ENCODE results near the gene MYO3A. TPM values are rescaled to one million over a fixed set of nuclear protein-coding genes. Genes with fewer than 3 reads are reported as not detected.

Gene MYO3A
- total RNA-seq, result under 1 TPM in 2 of 3 donors, not detected in 1; 0.29 to 0.33 TPM

DNA sequence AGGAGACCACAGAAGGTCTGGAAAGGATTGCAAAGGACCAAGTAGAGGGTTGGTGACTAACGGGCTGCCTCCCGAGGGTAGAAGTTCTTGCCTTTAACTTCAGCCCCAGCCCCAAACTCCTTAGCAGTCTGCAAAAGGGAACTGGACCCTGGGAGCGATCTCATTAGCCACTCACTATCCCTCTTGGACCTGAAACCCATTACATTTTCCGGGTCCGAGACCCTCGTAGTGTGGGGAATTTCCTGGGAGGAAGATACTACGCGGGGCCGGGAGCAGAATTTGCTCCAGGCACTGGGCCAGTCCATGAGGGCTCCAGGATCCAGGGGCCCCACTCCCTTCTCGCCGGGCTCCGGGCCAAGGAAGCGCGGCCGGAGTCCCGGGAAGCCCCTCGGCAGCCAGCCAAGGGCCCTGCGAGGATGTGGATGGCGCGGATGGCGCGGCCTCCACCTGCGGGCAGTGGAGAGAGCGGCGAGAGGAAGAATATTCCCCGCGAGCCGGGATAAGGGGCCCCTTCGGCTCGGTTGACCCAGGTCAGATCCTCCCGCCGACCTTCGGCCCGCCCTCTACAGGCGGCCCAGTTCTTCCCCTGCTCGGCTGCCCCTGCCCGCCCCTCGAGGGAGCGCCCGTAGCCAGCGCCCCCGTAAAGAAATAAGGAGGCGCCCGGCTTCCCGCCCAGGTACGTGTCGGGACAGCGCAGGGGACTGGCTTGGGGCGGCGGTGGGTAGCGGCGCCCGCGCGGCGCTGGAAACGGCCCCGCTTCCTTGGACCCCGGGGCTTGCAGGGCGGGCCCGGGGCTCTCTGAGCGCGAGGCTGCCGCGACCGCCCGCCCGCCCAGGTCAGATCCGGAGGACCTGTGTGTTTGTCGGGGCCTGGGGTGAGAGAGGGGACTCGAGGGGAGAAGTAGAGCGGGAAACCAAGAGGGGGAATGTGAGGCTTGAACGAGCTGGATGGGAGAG is at the start of gene MYO3A:
Gene MYO3A, plus strand, starts transcription at position 577 of the 956 bp plus-strand sequence. CDS start 17,882 bp downstream, outside the sequence.
- peaks cover 0 to 26% of the 10 kb centered on the region in 2 donors for H3K27me3 ChIP-seq
- peak within 1 kb of the TSS; percentile 22 to 62 (median 47) for H3K4me3 ChIP-seq
- no peak within 1 kb of the TSS for H3K27ac ChIP-seq
- TF ChIP-seq, protein P1, sequence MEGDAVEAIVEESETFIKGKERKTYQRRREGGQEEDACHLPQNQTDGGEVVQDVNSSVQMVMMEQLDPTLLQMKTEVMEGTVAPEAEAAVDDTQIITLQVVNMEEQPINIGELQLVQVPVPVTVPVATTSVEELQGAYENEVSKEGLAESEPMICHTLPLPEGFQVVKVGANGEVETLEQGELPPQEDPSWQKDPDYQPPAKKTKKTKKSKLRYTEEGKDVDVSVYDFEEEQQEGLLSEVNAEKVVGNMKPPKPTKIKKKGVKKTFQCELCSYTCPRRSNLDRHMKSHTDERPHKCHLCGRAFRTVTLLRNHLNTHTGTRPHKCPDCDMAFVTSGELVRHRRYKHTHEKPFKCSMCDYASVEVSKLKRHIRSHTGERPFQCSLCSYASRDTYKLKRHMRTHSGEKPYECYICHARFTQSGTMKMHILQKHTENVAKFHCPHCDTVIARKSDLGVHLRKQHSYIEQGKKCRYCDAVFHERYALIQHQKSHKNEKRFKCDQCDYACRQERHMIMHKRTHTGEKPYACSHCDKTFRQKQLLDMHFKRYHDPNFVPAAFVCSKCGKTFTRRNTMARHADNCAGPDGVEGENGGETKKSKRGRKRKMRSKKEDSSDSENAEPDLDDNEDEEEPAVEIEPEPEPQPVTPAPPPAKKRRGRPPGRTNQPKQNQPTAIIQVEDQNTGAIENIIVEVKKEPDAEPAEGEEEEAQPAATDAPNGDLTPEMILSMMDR (IDR thresholded peaks at IDR 0.05), result no peak
- TF ChIP-seq POLR2A (IDR thresholded peaks at IDR 0.05) (no peak), POLR2AphosphoS5 (IDR thresholded peaks at IDR 0.05) (no peak)
- intact Hi-C loops (cut with DNase I; ENCODE audit: low total_unique reads), result no loop called here
- H3K36me3 ChIP-seq, result no peaks in the 10 kb centered on the region
- no peaks in the 10 kb centered on the region for H3K4me1 ChIP-seq
- H3K9me3 ChIP-seq, result no peaks in the 10 kb centered on the region
- no peak for DNase-seq (ENCODE audit: low spot score in 2 of 2)

GRCh38 chr10:25888627-25889026 is 45.4 kb upstream of the MYO3A start:
- intact Hi-C loops (cut with DNase I; ENCODE audit: low total_unique reads), result no loop called here
- no peaks in the 10 kb centered on the region for H3K36me3 ChIP-seq
- no peak for DNase-seq (ENCODE audit: low spot score in 2 of 2)
- H3K4me3 ChIP-seq, result no peak overlapping the region
- H3K27me3 ChIP-seq, result no peaks in the 10 kb centered on the region
- peaks cover 5 to 12% of the 10 kb centered on the region in 2 donors for H3K9me3 ChIP-seq
- no peak overlapping the region for H3K27ac ChIP-seq
- no peaks in the 10 kb centered on the region for H3K4me1 ChIP-seq
- no peak for TF ChIP-seq POLR2AphosphoS5 (IDR thresholded peaks at IDR 0.05)
- no peak for TF ChIP-seq POLR2A (IDR thresholded peaks at IDR 0.05)
- TF ChIP-seq, protein P1 (IDR thresholded peaks at IDR 0.05), result no peak

DNA sequence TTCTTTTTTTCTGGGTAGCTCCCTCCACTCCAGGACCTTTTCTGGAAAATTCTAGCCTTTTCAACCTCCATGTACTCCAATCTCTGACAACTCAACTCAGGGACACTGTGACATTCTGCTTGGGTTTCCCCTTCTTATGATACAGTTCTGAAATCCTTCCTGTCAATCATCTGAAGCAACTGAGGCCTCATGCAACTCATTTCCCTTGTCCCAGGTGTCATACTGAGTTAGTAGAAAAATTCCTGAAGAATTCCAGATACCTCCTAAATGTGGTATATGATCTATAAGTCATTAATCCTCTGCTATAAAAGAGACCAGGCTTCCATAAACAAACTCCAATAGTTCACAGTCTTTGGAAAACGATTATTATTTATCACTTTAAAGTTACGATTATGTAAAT is 43.0 kb upstream of the MYO3A start:
- intact Hi-C loops (cut with DNase I; ENCODE audit: low total_unique reads), result no loop called here
- no peak for DNase-seq (ENCODE audit: low spot score in 2 of 2)
- H3K36me3 ChIP-seq, result no peaks in the 10 kb centered on the region
- TF ChIP-seq, protein P1 (IDR thresholded peaks at IDR 0.05), result no peak
- TF ChIP-seq POLR2AphosphoS5 (IDR thresholded peaks at IDR 0.05) (no peak), POLR2A (IDR thresholded peaks at IDR 0.05) (no peak)
- H3K27ac ChIP-seq, result no peak overlapping the region
- no peaks in the 10 kb centered on the region for H3K4me1 ChIP-seq
- peaks cover 5 to 12% of the 10 kb centered on the region in 2 donors for H3K9me3 ChIP-seq
- H3K4me3 ChIP-seq, result no peak overlapping the region
- no peaks in the 10 kb centered on the region for H3K27me3 ChIP-seq

GRCh38 chr10:25895856-25896255 is 38.2 kb upstream of the MYO3A start:
- no peak for DNase-seq (ENCODE audit: low spot score in 2 of 2)
- TF ChIP-seq POLR2AphosphoS5 (IDR thresholded peaks at IDR 0.05), result no peak
- TF ChIP-seq POLR2A (IDR thresholded peaks at IDR 0.05), result no peak
- TF ChIP-seq, protein P1 (IDR thresholded peaks at IDR 0.05), result no peak
- intact Hi-C loops (cut with DNase I; ENCODE audit: low total_unique reads), result no loop called here
- Histone ChIP-seq H3K9me3 (peaks cover 5 to 12% of the 10 kb centered on the region in 2 donors), H3K36me3 (no peaks in the 10 kb centered on the region), H3K27ac (no peak overlapping the region), H3K27me3 (no peaks in the 10 kb centered on the region), H3K4me3 (no peak overlapping the region), H3K4me1 (no peaks in the 10 kb centered on the region)

DNA sequence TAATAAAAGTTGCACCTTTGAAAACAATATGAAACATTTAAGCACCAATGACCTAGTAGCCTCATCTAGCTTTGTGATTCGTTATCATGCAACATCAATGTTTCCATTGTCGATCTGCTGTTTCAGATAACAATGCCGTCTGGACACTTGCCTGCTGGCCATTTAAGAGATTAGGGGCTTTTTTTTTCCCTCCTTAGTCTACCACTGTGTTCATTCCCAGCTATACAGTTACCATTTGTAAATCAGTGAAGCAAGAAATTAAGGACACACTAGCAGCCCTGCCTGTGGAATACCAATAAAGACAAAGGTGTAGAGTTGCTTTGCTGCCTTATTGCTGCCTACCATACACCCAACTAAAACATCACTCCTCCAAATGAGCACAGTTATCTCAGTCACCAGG is 37.6 kb upstream of the MYO3A start:
- intact Hi-C loops (cut with DNase I; ENCODE audit: low total_unique reads), result no loop called here
- H3K36me3 ChIP-seq, result no peaks in the 10 kb centered on the region
- no peak overlapping the region for H3K27ac ChIP-seq
- H3K4me3 ChIP-seq, result no peak overlapping the region
- peaks cover 5 to 9% of the 10 kb centered on the region in 2 donors for H3K9me3 ChIP-seq
- no peaks in the 10 kb centered on the region for H3K27me3 ChIP-seq
- DNase-seq (ENCODE audit: low spot score in 2 of 2), result no peak
- TF ChIP-seq POLR2A (IDR thresholded peaks at IDR 0.05) (no peak), POLR2AphosphoS5 (IDR thresholded peaks at IDR 0.05) (no peak)
- TF ChIP-seq, protein P1 (IDR thresholded peaks at IDR 0.05), result no peak
- H3K4me1 ChIP-seq, result no peaks in the 10 kb centered on the region

Data from breast epithelium (tissue), 4 donors.